ENCODE data around the gene DUOXA2.

Gene DUOXA2

GRCh38 chr15:45107941-45108630, 6.0 kb upstream of the DUOXA2 start:
- TF ChIP-seq MAX (IDR thresholded peaks at IDR 0.05) (no peak), TEAD4 (IDR thresholded peaks at IDR 0.05) (no peak), CREB1 (IDR thresholded peaks at IDR 0.05; ENCODE audit: low read depth) (no peak), TCF12 (IDR thresholded peaks at IDR 0.05; ENCODE audit: low read depth) (no peak), TAF1 (IDR thresholded peaks at IDR 0.05; ENCODE audit: low read depth) (no peak), YY1 (IDR thresholded peaks at IDR 0.05; ENCODE audit: low read depth) (no peak), REST (IDR thresholded peaks at IDR 0.05; ENCODE audit: low read depth) (no peak), EGR1 (IDR thresholded peaks at IDR 0.05) (no peak), NFIC (IDR thresholded peaks at IDR 0.05) (no peak), ZBTB7A (IDR thresholded peaks at IDR 0.05; ENCODE audit: low read depth) (no peak), FOXM1 (IDR thresholded peaks at IDR 0.05; ENCODE audit: borderline replicate concordance, low read depth) (no peak), RAD21 (IDR thresholded peaks at IDR 0.05; ENCODE audit: low read depth) (no peak), CEBPB (IDR thresholded peaks at IDR 0.05) (no peak), USF1 (IDR thresholded peaks at IDR 0.05) (no peak)

GRCh38 chr15:45110256-45110820, 3.8 kb upstream of the DUOXA2 start:
- TF ChIP-seq ZBTB7A (IDR thresholded peaks at IDR 0.05; ENCODE audit: low read depth) (no peak), EP300 (IDR thresholded peaks at IDR 0.05; ENCODE audit: borderline replicate concordance) (no peak), NFIC (IDR thresholded peaks at IDR 0.05) (no peak), CEBPB (IDR thresholded peaks at IDR 0.05) (no peak), CREB1 (IDR thresholded peaks at IDR 0.05; ENCODE audit: low read depth) (no peak), FOXM1 (IDR thresholded peaks at IDR 0.05; ENCODE audit: borderline replicate concordance, low read depth) (no peak), TAF1 (IDR thresholded peaks at IDR 0.05; ENCODE audit: low read depth) (no peak), EGR1 (IDR thresholded peaks at IDR 0.05) (no peak), REST (IDR thresholded peaks at IDR 0.05; ENCODE audit: low read depth) (no peak), TCF12 (IDR thresholded peaks at IDR 0.05; ENCODE audit: low read depth) (no peak), YY1 (IDR thresholded peaks at IDR 0.05; ENCODE audit: low read depth) (no peak), MAX (IDR thresholded peaks at IDR 0.05) (no peak), TEAD4 (IDR thresholded peaks at IDR 0.05) (no peak)

GRCh38 chr15:45111390-45112142, 2.6 kb upstream of the DUOXA2 start:
- TF ChIP-seq RAD21 (IDR thresholded peaks at IDR 0.05; ENCODE audit: low read depth) = no peak
- no peak for TF ChIP-seq FOXM1 (IDR thresholded peaks at IDR 0.05; ENCODE audit: borderline replicate concordance, low read depth)
- TF ChIP-seq CREB1 (IDR thresholded peaks at IDR 0.05; ENCODE audit: low read depth) = no peak
- no peak for TF ChIP-seq USF1 (IDR thresholded peaks at IDR 0.05)
- no peak for TF ChIP-seq ZBTB7A (IDR thresholded peaks at IDR 0.05; ENCODE audit: low read depth)
- no peak for TF ChIP-seq TCF12 (IDR thresholded peaks at IDR 0.05; ENCODE audit: low read depth)
- no peak for TF ChIP-seq EGR1 (IDR thresholded peaks at IDR 0.05)
- no peak for TF ChIP-seq EP300 (IDR thresholded peaks at IDR 0.05; ENCODE audit: borderline replicate concordance)
- no peak for TF ChIP-seq TEAD4 (IDR thresholded peaks at IDR 0.05)
- TF ChIP-seq YY1 (IDR thresholded peaks at IDR 0.05; ENCODE audit: low read depth) = no peak
- no peak for TF ChIP-seq REST (IDR thresholded peaks at IDR 0.05; ENCODE audit: low read depth)
- no peak for TF ChIP-seq NFIC (IDR thresholded peaks at IDR 0.05)
- TF ChIP-seq TAF1 (IDR thresholded peaks at IDR 0.05; ENCODE audit: low read depth) = no peak
- no peak for TF ChIP-seq CEBPB (IDR thresholded peaks at IDR 0.05)
- TF ChIP-seq MAX (IDR thresholded peaks at IDR 0.05) = no peak
